Erythroblast (primary cell): Measurements from ENCODE around the gene CABP4.
A peak's percentile ranks its signal among the peaks of the same experiment; 100 is the strongest.

Experiments
- DNase-seq, 2 experiments: peaks; one replicate each; lab custom pipeline; 2025; lab: John Stamatoyannopoulos, UW
- GATA1 ChIP-seq: IDR thresholded peaks from 2 replicates; pipeline ENCODE4 v1.6.1; 2011; ENCODE audit warnings: low read depth, mild to moderate bottlenecking, control low read depth, low read length, moderate library complexity
- POLR2A ChIP-seq: IDR thresholded peaks from 2 replicates; pipeline ENCODE4 v1.6.1; 2011; ENCODE audit warnings: mild to moderate bottlenecking, low read length

The CABP4 gene

GRCh38 chr11:67413266-67413849 is 41.8 kb upstream of the CABP4 start:
- TF ChIP-seq POLR2A (peak; percentile 39), GATA1 (no peak)
- DNase-seq, result peak; percentile 88 to 93

GRCh38 chr11:67415501-67416304 is 39.5 kb upstream of the CABP4 start, which contains the start of gene CARNS1:
TSS of gene CARNS1 (plus strand) at chr11:67415678. CDS start at chr11:67416200, 522 bp downstream.
- no peak for TF ChIP-seq GATA1
- TF ChIP-seq POLR2A, result no peak
- DNase-seq, result peak in 1 of 2 experiments; percentile 50

- TF ChIP-seq GATA1 (no peak), POLR2A (no peak)
- peak; percentile 42 to 47 for DNase-seq
These were observed 38.5 kb upstream of the CABP4 start for GRCh38 chr11:67416416-67417335.

DNA sequence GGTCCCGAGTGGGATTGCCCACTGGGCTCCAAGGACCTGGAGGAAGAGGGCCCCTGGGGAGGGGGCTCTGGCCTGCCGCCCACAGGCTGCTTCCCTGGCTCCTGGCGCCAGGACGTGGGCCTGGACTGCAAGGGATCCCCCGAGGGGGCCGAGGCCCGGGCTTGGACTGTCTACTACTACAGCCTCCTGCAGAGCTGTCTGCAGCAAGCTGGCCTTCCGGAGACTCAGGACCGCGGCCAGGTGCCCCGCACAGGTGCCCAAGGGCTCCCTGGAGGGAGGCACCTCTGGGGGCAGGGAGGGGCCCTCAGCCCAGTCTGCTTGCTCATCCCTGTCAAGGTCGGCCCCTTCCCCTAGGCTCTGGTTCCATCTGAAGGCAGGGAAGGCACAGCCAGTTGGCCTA is 37.7 kb upstream of the CABP4 start:
- no peak for DNase-seq
- TF ChIP-seq POLR2A (no peak), GATA1 (no peak)

DNA sequence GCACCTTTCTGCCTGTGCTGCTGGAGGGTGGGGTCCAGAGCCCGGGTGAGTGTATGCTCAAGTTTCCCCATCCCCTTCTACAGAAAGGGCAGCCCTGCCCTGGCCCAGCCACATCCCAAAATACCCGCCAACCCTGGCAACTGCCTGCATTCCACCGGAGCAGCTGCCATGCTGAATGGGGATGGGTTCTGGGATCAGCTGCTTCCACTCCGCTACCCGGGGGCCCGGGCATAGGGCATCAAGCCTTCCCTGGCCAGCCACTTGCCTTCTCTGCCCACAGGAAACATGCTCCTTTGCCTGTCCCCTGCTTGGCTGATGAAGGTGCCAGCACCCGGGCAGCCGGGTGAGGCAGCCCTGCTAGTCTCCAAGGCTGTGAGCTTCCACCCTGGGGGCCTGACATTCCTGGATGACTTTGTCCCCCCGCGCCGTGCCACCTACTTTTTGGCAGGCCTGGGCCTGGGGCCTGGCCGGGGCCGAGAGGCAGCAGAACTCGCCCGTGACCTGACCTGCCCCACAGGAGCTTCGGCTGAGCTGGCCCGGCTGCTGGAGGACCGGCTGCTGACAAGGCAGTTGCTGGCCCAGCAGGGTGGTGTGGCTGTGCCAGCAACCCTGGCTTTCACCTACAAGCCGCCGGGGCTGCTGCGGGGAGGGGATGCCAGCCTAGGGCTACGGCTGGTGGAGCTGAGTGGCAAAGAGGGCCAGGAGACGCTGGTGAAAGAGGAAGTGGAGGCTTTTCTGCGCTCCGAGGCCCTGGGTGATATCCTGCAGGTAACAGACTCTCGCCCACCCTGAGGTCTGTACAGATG is 36.5 kb upstream of the CABP4 start:
- no peak for TF ChIP-seq GATA1
- no peak for TF ChIP-seq POLR2A
- no peak for DNase-seq

GRCh38 chr11:67419325-67420049 is 35.7 kb upstream of the CABP4 start:
- DNase-seq, result no peak

DNA sequence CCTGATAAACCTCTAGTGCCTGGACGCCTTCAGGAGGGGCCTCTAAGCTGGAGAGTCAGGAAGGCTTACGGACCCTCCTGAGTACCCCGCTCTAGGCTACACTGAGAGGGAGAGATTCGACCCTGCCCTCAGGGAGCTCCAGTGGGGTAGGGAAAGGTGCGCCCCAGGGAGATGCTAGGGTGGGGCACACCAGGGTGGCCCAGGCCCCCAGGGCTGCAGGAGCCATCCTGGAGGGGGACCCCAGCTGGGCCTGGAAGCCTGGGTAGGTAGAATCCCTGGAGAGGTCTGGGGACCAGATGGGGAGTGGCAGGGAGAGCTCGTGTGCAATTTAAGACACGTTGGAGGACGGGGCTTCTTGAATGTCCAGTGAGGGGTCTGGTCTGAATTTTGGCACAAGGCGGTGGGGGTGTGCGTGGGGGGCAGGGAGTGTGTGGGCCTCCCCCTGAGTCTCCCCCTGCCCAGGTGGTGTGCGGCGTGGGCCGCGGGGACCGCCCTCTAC is 35.0 kb upstream of the CABP4 start:
- DNase-seq, result no peak
- no peak for TF ChIP-seq POLR2A
- TF ChIP-seq GATA1, result no peak

More at GRCh38 chr11:67419325-67420049, 35.7 kb upstream of the CABP4 start:
- TF ChIP-seq GATA1 (no peak), POLR2A (no peak)

DNA sequence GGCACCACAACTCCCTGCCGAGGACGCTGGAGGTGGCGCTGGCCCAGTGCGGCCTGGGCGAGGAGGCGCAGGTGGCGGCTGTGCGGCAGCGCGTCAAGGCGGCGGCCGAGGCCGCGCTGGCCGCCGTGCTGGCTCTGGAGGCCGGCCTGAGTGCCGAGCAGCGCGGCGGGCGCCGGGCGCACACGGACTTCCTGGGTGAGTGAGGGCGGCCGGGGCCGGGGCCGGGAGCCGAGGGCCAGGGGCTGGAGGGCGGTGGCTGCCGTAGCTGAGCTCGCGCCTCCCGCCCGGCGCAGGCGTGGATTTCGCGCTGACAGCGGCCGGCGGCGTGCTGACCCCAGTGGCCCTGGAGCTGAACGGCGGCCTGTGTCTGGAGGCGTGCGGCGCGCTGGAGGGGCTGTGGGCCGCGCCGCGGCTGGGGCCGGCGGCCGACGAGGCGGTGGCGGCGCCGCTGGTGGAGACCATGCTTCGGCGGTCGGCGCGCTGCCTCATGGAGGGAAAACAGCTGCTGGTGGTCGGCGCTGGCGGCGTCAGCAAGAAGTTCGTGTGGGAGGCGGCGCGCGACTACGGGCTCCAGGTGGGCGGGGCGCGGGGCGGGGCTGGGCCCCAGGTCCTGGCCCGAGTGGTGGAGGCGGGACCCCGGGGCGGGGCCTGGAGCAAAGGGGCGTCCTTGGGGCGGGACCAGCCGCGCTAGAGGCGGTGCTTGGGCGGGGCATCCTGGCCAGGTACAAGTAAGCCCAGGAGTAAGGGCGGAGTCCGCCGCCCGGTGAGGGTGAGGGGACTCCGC is 34.3 kb upstream of the CABP4 start:
- DNase-seq, result peak; percentile 93 to 97
- TF ChIP-seq POLR2A, result peak; percentile 43
- TF ChIP-seq GATA1, result no peak

- no peak for TF ChIP-seq POLR2A
- no peak for TF ChIP-seq GATA1
- no peak for DNase-seq
These were observed 33.6 kb upstream of the CABP4 start for GRCh38 chr11:67421430-67422031.

DNA sequence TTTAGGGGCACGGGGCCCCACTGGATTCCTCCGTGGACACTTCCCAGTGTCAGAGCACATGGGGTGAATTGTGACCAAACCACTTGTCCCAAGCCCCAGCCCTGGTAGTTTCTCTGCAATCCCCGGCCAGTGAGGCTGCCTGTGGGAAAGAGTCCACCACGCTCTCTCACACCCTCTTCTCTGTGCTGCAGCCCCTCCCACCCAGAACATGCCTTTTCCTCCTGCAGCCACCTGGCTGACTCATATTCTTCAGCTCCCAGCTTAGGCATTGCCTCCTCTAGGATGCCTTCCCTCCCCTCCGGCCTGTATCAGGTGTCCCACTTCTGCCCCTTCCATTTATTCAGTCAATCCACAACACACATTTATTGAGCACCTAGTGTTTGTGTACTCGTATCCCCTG is 32.3 kb upstream of the CABP4 start:
- TF ChIP-seq POLR2A (peak; percentile 20), GATA1 (no peak)
- DNase-seq, result no peak

- no peak for DNase-seq
These were observed 31.7 kb upstream of the CABP4 start for GRCh38 chr11:67423466-67423865.

More at GRCh38 chr11:67423466-67423865, 31.7 kb upstream of the CABP4 start:
- TF ChIP-seq POLR2A, result no peak
- no peak for TF ChIP-seq GATA1
